H9 (cell line): ENCODE data around the gene DSCAM. TPM values are rescaled to one million over a fixed set of nuclear protein-coding genes. Genes with fewer than 3 reads are reported as not detected.

Source experiments
- DNase-seq: peaks from one replicate; pipeline ENCODE4 v3.0.0-alpha.2; 2017
- H2AFZ ChIP-seq: one replicate; pipeline ENCODE4 v1.6.1; 2013; ENCODE audit warnings: mild to moderate bottlenecking, low read length, control low read depth, moderate library complexity
- H2AK5ac ChIP-seq: 2 replicates; pipeline ENCODE4 v1.6.1; 2013; ENCODE audit warnings: low read length, control low read depth, mixed read lengths; ENCODE audit not compliant: insufficient read length
- H2BK120ac ChIP-seq: one replicate; pipeline ENCODE4 v1.6.1; 2013; ENCODE audit warnings: low read depth, mild to moderate bottlenecking, low read length, control low read depth, inconsistent platforms; ENCODE audit not compliant: poor library complexity, severe bottlenecking
- H2BK12ac ChIP-seq: 2 replicates; pipeline ENCODE4 v1.6.1; 2013; ENCODE audit warnings: low read length, control low read depth, mixed read lengths, low read depth; ENCODE audit not compliant: insufficient read length
- H2BK15ac ChIP-seq: 2 replicates; pipeline ENCODE4 v1.6.1; 2013; ENCODE audit warnings: low read depth, low read length, control low read depth
- H2BK20ac ChIP-seq: one replicate; pipeline ENCODE4 v1.6.1; 2013; ENCODE audit warnings: low read depth, mild to moderate bottlenecking, low read length, control low read depth, inconsistent platforms; ENCODE audit not compliant: poor library complexity, severe bottlenecking
- H2BK5ac ChIP-seq: 2 replicates; pipeline ENCODE4 v1.6.1; 2013; ENCODE audit warnings: low read length, control low read depth, mixed read lengths; ENCODE audit not compliant: insufficient read length
- H3K14ac ChIP-seq: 2 replicates; pipeline ENCODE4 v1.6.1; 2013; ENCODE audit warnings: low read length, control low read depth; ENCODE audit not compliant: insufficient read depth
- H3K18ac ChIP-seq: 2 replicates; pipeline ENCODE4 v1.6.1; 2013; ENCODE audit warnings: low read depth, mild to moderate bottlenecking, mixed read lengths, low read length, control low read depth; ENCODE audit not compliant: insufficient read length
- H3K23ac ChIP-seq: 2 replicates; pipeline ENCODE4 v1.6.1; 2013; ENCODE audit warnings: low read length, control low read depth, mixed read lengths, low read depth; ENCODE audit not compliant: insufficient read length
- H3K23me2 ChIP-seq: 2 replicates; pipeline ENCODE4 v1.6.1; 2013; ENCODE audit warnings: low read depth, mild to moderate bottlenecking, mixed read lengths, low read length, control low read depth; ENCODE audit not compliant: insufficient read length, poor library complexity, severe bottlenecking
- H3K27ac ChIP-seq: 2 replicates; pipeline ENCODE4 v1.5.1; 2013; ENCODE audit warnings: low read length, control low read depth, mixed read lengths, low read depth; ENCODE audit not compliant: insufficient read length
- H3K27me3 ChIP-seq: 2 replicates; pipeline ENCODE4 v1.6.1; 2013; ENCODE audit warnings: low read length, control low read depth, inconsistent platforms; ENCODE audit not compliant: insufficient read depth
- H3K4ac ChIP-seq: 2 replicates; pipeline ENCODE4 v1.6.1; 2013; ENCODE audit warnings: low read depth, mild to moderate bottlenecking, control low read depth, inconsistent platforms, low read length, moderate library complexity
- H3K4me1 ChIP-seq: 2 replicates; pipeline ENCODE4 v1.6.1; 2013; ENCODE audit warnings: low read length, control low read depth, inconsistent platforms; ENCODE audit not compliant: insufficient read depth
- H3K4me2 ChIP-seq: 2 replicates; pipeline ENCODE4 v1.6.1; 2013; ENCODE audit warnings: low read length, control low read depth, mixed read lengths; ENCODE audit not compliant: insufficient read length, insufficient read depth
- H3K56ac ChIP-seq: 2 replicates; pipeline ENCODE4 v1.6.1; 2013; ENCODE audit warnings: low read depth, mild to moderate bottlenecking, mixed read lengths, low read length, control low read depth; ENCODE audit not compliant: insufficient read length
- H3K79me1 ChIP-seq: 2 replicates; pipeline ENCODE4 v1.6.1; 2013; ENCODE audit warnings: low read depth, mild to moderate bottlenecking, moderate library complexity, low read length, control low read depth, inconsistent platforms; ENCODE audit not compliant: insufficient read depth, poor library complexity, severe bottlenecking
- H3K79me2 ChIP-seq: 2 replicates; pipeline ENCODE4 v1.6.1; 2013; ENCODE audit warnings: low read length, control low read depth, inconsistent platforms; ENCODE audit not compliant: insufficient read depth
- H3K9ac ChIP-seq: 2 replicates; pipeline ENCODE4 v1.6.1; 2013; ENCODE audit warnings: low read length, control low read depth, mixed read lengths; ENCODE audit not compliant: insufficient read length; ENCODE audit errors: extremely low read depth
- H3K9me3 ChIP-seq: one replicate; pipeline ENCODE4 v1.6.1; 2013; ENCODE audit warnings: low read depth, low read length, inconsistent platforms; ENCODE audit not compliant: control insufficient read depth
- H3T11ph ChIP-seq: one replicate; pipeline ENCODE4 v1.6.1; 2013; ENCODE audit warnings: mild to moderate bottlenecking, low read length, control low read depth, inconsistent platforms
- H4K20me1 ChIP-seq: one replicate; pipeline ENCODE4 v1.6.1; 2013; ENCODE audit not compliant: control insufficient read depth, insufficient read length, insufficient read depth
- H4K5ac ChIP-seq: 2 replicates; pipeline ENCODE4 v1.6.1; 2013; ENCODE audit warnings: low read depth, mild to moderate bottlenecking, mixed read lengths, low read length, control low read depth; ENCODE audit not compliant: insufficient read length
- H4K8ac ChIP-seq: replicated peaks from 2 replicates; pipeline ENCODE4 v1.6.1; 2013; ENCODE audit warnings: low read length, control low read depth, mixed read lengths, low read depth; ENCODE audit not compliant: insufficient read length
- H4K91ac ChIP-seq: 2 replicates; pipeline ENCODE4 v1.6.1; 2013; ENCODE audit warnings: low read depth, mild to moderate bottlenecking, moderate library complexity, mixed read lengths, low read length, control low read depth; ENCODE audit not compliant: insufficient read length
- H3K27ac Mint-ChIP-seq, 3 experiments: 2 replicates in 2 of 3; 3 replicates in 1 of 3; pipeline ENCODE4 v1.8.0; 2020 to 2021; ENCODE audit warnings: mixed read lengths in 3 of 3, mild to moderate bottlenecking in 1 of 3, moderate library complexity in 1 of 3
- H3K27me3 Mint-ChIP-seq: 2 replicates; pipeline ENCODE4 v1.8.0; 2021; ENCODE audit warnings: low read depth, mild to moderate bottlenecking, moderate library complexity, mixed read lengths
- H3K36me3 Mint-ChIP-seq, 3 experiments: 2 replicates in 2 of 3; 3 replicates in 1 of 3; pipeline ENCODE4 v1.8.0; 2020 to 2021; ENCODE audit warnings: low read depth in 3 of 3, mixed read lengths in 3 of 3; ENCODE audit not compliant: insufficient read depth in 1 of 3
- H3K4me1 Mint-ChIP-seq, 2 experiments: 2 replicates each; pipeline ENCODE4 v1.8.0; 2020; ENCODE audit warnings: mixed read lengths in 2 of 2
- H3K4me3 Mint-ChIP-seq, 2 experiments: 2 replicates in 1 of 2; 3 replicates in 1 of 2; pipeline ENCODE4 v1.8.0; 2020 to 2021; ENCODE audit warnings: mild to moderate bottlenecking in 2 of 2, mixed read lengths in 2 of 2, moderate library complexity in 1 of 2
- H3K9me3 Mint-ChIP-seq, 2 experiments: 2 replicates in 1 of 2; 3 replicates in 1 of 2; pipeline ENCODE4 v1.8.0; 2020; ENCODE audit warnings: mild to moderate bottlenecking in 2 of 2, mixed read lengths in 2 of 2, moderate library complexity in 1 of 2
- WGBS: extraction: QIAGEN DNeasy Blood & Tissue Kit; methylation state at CpG from one replicate; pipeline ENCODE4 v1.1.7; 2013; ENCODE audit warnings: missing lambda C conversion rate, low lambda C conversion rate, mixed read lengths; ENCODE audit not compliant: insufficient read length; ENCODE audit errors: extremely low coverage; 5-methylcytosine and 5-hydroxymethylcytosine counted together
- total RNA-seq: library from RNA; stranded (reverse); gene quantifications from 2 replicates; pipeline ENCODE4 v1.2.1, GENCODE V29; 2021
- TF ChIP-seq, protein P1 (sequence below): fragments of 200-600 bp; sonication (generic); conservative IDR thresholded peaks from 3 replicates; pipeline ENCODE4 v1.8.0; 2021; ENCODE audit warnings: antibody characterized with exemption, mild to moderate bottlenecking

The DSCAM gene
- total RNA-seq, 1 experiment from 2014 or later = 0.17 TPM

- TF ChIP-seq, protein P1, sequence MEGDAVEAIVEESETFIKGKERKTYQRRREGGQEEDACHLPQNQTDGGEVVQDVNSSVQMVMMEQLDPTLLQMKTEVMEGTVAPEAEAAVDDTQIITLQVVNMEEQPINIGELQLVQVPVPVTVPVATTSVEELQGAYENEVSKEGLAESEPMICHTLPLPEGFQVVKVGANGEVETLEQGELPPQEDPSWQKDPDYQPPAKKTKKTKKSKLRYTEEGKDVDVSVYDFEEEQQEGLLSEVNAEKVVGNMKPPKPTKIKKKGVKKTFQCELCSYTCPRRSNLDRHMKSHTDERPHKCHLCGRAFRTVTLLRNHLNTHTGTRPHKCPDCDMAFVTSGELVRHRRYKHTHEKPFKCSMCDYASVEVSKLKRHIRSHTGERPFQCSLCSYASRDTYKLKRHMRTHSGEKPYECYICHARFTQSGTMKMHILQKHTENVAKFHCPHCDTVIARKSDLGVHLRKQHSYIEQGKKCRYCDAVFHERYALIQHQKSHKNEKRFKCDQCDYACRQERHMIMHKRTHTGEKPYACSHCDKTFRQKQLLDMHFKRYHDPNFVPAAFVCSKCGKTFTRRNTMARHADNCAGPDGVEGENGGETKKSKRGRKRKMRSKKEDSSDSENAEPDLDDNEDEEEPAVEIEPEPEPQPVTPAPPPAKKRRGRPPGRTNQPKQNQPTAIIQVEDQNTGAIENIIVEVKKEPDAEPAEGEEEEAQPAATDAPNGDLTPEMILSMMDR = no peak
- H3K4ac ChIP-seq = no peak overlapping the region
Observed at GRCh38 chr21:40472013-40472412, 374.9 kb downstream of the DSCAM start.

More at GRCh38 chr21:40472013-40472412, 374.9 kb downstream of the DSCAM start:
- Histone ChIP-seq H3K9ac (no peak overlapping the region), H2BK20ac (no peak overlapping the region), H3K79me2 (no peaks in the 10 kb centered on the region), H3K23ac (no peak overlapping the region), H3K9me3 (no peaks in the 10 kb centered on the region), H3K23me2 (no peaks in the 10 kb centered on the region), H2AFZ (no peak overlapping the region), H3K4me1 (no peaks in the 10 kb centered on the region), H3T11ph (no peak overlapping the region), H2BK5ac (no peak overlapping the region), H2AK5ac (no peak overlapping the region), H4K91ac (no peak overlapping the region), H2BK12ac (no peak overlapping the region), H4K5ac (no peak overlapping the region), H3K14ac (no peak overlapping the region), H3K56ac (no peak overlapping the region), H3K4me2 (no peak overlapping the region), H4K20me1 (no peaks in the 10 kb centered on the region), H2BK15ac (no peak overlapping the region), H3K27me3 (no peaks in the 10 kb centered on the region), H3K18ac (no peak overlapping the region), H4K8ac (no peak overlapping the region), H3K79me1 (no peaks in the 10 kb centered on the region), H3K27ac (no peak overlapping the region), H2BK120ac (no peak overlapping the region)
- 0 out of 2 replicates have a peak, but pooled peaks cover 1% of the 10 kb centered on the region for H3K27me3 Mint-ChIP-seq
- H3K27ac Mint-ChIP-seq = no peak overlapping the region
- no peaks in the 10 kb centered on the region for H3K4me1 Mint-ChIP-seq
- DNase-seq = no peak
- WGBS = no CpG with 5 or more reads among the region's 4 CpGs
- H3K36me3 Mint-ChIP-seq = no peaks in the 10 kb centered on the region
- H3K9me3 Mint-ChIP-seq = no peaks in the 10 kb centered on the region
- no peak overlapping the region for H3K4me3 Mint-ChIP-seq
